NB4 (cell line): ENCODE measurements around the gene LRFN2.

Experiments used
- DNase-seq: peaks from one replicate; pipeline ENCODE4 v3.0.0; 2010; ENCODE audit warnings: low read depth
- H3K4me3 ChIP-seq: one replicate; pipeline ENCODE4 v1.5.1; 2011; ENCODE audit warnings: mild to moderate bottlenecking, low read depth, low read length, moderate library complexity
- MYC ChIP-seq: IDR thresholded peaks from 2 replicates; pipeline ENCODE4 v1.6.1; 2011; ENCODE audit warnings: low read depth, low read length
- POLR2A ChIP-seq: IDR thresholded peaks from 2 replicates; pipeline ENCODE4 v1.6.1; 2011; ENCODE audit warnings: mild to moderate bottlenecking; ENCODE audit not compliant: insufficient read length; ENCODE audit errors: extremely low read depth
- TF ChIP-seq, protein P1 (sequence below): IDR thresholded peaks from 2 replicates; pipeline ENCODE4 v1.6.1; 2011; ENCODE audit warnings: low read depth, low read length
- TF ChIP-seq, protein P2 (sequence below): IDR thresholded peaks from one replicate; pipeline ENCODE4 v1.5.1; 2012; ENCODE audit warnings: low read depth, low read length

The LRFN2 gene

DNA sequence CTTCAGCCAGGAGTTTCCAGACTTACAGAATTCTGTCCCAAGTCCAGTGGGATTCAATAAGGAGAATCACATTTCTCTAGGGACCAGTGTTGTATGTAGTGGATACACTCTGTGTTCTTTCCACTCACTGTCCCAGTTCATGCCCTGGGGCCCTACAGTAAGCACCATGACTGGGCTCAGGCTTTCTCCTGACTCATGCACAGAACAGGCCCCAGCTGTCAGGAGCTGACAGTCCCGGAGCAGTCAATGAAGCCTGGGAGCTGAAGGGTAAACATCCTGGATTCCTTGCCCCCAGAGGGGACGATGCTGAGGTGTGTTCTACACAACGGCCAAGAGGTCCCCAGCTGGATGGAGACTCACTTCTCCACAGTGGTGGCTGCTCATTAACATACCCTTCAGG, 40.2 kb upstream of the LRFN2 start:
- TF ChIP-seq, protein P1, sequence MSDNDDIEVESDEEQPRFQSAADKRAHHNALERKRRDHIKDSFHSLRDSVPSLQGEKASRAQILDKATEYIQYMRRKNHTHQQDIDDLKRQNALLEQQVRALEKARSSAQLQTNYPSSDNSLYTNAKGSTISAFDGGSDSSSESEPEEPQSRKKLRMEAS = no peak
- TF ChIP-seq, protein P2, sequence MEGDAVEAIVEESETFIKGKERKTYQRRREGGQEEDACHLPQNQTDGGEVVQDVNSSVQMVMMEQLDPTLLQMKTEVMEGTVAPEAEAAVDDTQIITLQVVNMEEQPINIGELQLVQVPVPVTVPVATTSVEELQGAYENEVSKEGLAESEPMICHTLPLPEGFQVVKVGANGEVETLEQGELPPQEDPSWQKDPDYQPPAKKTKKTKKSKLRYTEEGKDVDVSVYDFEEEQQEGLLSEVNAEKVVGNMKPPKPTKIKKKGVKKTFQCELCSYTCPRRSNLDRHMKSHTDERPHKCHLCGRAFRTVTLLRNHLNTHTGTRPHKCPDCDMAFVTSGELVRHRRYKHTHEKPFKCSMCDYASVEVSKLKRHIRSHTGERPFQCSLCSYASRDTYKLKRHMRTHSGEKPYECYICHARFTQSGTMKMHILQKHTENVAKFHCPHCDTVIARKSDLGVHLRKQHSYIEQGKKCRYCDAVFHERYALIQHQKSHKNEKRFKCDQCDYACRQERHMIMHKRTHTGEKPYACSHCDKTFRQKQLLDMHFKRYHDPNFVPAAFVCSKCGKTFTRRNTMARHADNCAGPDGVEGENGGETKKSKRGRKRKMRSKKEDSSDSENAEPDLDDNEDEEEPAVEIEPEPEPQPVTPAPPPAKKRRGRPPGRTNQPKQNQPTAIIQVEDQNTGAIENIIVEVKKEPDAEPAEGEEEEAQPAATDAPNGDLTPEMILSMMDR = no peak
- no peak for TF ChIP-seq POLR2A
- no peak overlapping the region for H3K4me3 ChIP-seq
- no peak for DNase-seq

DNA sequence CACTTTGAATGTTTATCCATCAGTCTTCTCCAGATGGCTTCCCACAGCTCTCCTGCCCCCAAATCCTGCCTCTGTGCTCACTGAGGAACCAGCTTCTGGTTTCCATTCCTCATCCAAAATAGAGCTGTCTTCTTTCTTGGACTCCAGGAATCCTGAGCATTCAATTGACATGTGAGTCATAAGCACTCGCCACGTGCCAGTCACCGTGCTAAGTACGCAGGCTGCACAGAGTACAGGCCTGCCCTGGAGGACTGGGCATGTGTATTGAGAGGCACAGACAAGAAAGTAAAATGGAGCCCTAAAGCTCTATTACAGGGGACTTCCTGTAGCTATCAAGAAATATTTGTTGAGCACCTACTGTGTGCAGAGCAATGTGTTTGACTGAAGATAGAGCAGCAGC, 39.7 kb upstream of the LRFN2 start:
- no peak for DNase-seq
- TF ChIP-seq, protein P2 = no peak
- TF ChIP-seq MYC (no peak), POLR2A (no peak)
- TF ChIP-seq, protein P1 = no peak

DNA sequence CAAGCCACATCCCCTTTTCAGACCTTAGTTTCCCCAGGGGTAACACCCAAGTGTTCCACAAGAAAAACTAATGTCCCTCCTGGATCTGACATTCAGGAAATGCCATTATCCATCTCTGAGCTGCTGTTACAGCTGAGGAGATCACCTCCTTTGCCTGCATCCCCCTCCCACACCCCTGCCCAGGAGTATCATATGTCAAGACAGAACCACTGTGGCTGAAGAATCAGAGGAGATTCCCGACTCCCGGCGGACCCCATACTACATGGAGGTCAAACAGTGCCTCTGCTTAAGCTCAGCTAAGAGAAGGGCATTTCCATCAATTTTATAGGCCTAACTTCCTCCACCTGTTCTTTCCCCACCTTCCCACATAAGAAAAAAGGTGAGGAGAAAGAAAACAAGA, 36.8 kb upstream of the LRFN2 start:
- TF ChIP-seq MYC (no peak), POLR2A (no peak)
- TF ChIP-seq, protein P1 = no peak
- TF ChIP-seq, protein P2 = no peak
- DNase-seq = no peak
- no peak overlapping the region for H3K4me3 ChIP-seq

More for the DNA sequence above, 39.7 kb upstream of the LRFN2 start:
- H3K4me3 ChIP-seq = no peak overlapping the region

DNA sequence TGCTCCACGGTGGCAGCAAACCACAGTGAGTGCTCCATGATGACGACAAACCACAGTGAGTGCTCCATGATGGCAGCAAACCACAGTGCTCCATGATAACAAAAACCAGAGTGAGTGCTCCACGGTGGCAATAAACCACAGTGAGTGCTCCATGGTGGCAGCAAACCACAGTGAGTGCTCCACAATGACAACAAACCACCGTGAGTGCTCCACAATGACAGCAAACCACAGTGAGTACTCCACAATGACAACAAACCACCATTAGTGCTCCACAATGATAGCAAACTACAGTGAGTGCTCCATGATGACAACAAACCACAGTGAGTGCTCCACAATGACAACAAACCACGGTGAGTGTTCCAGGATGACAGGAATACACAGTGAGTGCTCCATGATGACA, 36.0 kb upstream of the LRFN2 start:
- TF ChIP-seq, protein P1 = no peak
- TF ChIP-seq, protein P2 = no peak
- TF ChIP-seq MYC (no peak), POLR2A (no peak)
- H3K4me3 ChIP-seq = no peak overlapping the region
- DNase-seq = no peak

DNA sequence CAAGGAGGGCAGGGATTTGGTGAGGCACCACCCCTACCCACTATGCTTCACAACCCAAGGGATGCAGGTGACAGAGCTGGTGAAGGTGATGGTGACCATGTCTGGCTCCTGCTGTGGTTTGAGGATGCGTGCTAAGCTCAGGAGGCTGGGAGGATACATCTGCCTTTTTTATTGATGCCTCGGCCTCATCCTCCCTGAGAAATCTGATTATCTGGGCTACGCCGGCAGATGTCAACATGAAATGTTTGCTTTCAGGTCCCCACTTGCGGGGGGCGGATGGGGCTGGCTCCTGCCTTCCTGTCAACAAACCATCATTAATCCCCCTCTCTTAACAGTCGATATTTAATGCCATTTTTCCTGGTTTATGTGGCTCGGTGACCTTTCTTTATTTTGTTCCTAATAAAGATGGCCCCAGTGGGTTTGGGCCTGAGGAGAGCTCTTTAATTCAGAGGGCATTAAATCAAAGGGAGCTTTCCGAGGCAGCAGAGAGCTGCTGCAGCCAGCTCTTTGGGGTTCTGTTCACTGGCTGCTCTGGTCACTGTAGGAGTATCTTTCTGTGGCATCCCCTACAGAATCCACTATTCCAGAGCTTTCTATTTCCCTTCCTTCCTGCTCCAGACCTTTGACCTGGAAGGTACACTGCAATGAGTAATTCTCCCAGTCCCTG, 33.5 kb upstream of the LRFN2 start:
- no peak overlapping the region for H3K4me3 ChIP-seq
- DNase-seq = no peak
- TF ChIP-seq, protein P1 = no peak
- TF ChIP-seq, protein P2 = no peak
- no peak for TF ChIP-seq MYC
- TF ChIP-seq POLR2A = no peak

DNA sequence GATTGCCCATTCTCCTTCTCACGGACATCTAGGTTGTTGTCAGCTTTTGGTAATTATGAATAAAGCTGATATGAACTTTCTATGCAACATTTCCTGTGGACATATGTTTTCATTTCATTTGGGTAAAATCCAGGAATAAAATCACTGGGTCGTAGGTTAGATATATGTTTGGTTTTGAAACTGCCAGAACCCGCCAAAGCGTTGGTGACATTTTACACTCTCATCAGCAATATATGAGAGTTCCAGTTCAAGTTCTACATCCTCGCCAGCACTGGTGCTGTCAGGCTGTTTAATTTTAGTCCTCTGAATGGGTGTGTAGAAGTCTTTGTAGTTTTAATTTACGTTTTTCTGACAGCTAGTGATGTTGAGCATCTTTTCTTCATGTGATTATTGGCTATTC, 27.5 kb upstream of the LRFN2 start:
- H3K4me3 ChIP-seq = no peak overlapping the region
- TF ChIP-seq POLR2A (no peak), MYC (no peak)
- TF ChIP-seq, protein P2 = no peak
- TF ChIP-seq, protein P1 = no peak
- DNase-seq = no peak
